ENCODE data around the gene MOB4.
"Not testable (repeated sequence)": the region's sequence is repeated elsewhere in the genome, so short reads cannot be mapped to it uniquely, and the experiment has no call there.

Gene MOB4

DNA sequence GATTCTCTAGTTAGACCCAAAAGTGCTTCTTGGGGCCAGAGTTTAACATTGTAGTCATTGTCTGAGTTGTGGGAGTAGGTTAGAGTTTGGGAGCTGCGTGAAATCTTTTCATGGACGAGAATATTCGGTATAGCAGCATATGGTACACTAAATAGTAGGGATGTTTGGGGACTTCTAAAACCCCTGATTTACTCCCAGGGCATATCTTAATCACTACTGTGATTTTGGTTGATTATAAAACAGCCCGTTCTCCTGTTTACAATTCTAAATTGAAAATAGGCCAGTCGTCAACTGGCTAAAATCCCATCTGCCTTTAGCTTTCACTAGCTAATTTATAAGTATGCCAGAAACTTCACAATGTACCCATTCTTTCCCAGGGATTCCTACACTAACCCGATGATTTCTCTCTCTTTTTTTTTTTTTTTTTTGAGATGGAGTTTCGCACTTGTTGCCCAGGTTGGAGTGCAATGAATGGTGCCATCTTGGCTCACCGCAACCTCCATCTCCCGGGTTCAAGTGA lies 44.3 kb downstream of the MOB4 start:
- H3K4me3 ChIP-seq (ENCODE audit: low read depth, low read length): no peak overlapping the region
- DNase-seq (ENCODE audit: low read depth): no peak
- TF ChIP-seq, protein P1, sequence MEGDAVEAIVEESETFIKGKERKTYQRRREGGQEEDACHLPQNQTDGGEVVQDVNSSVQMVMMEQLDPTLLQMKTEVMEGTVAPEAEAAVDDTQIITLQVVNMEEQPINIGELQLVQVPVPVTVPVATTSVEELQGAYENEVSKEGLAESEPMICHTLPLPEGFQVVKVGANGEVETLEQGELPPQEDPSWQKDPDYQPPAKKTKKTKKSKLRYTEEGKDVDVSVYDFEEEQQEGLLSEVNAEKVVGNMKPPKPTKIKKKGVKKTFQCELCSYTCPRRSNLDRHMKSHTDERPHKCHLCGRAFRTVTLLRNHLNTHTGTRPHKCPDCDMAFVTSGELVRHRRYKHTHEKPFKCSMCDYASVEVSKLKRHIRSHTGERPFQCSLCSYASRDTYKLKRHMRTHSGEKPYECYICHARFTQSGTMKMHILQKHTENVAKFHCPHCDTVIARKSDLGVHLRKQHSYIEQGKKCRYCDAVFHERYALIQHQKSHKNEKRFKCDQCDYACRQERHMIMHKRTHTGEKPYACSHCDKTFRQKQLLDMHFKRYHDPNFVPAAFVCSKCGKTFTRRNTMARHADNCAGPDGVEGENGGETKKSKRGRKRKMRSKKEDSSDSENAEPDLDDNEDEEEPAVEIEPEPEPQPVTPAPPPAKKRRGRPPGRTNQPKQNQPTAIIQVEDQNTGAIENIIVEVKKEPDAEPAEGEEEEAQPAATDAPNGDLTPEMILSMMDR (IDR thresholded peaks at IDR 0.05; ENCODE audit: insufficient read depth, low read depth, low read length, missing control alignments): no peak

DNA sequence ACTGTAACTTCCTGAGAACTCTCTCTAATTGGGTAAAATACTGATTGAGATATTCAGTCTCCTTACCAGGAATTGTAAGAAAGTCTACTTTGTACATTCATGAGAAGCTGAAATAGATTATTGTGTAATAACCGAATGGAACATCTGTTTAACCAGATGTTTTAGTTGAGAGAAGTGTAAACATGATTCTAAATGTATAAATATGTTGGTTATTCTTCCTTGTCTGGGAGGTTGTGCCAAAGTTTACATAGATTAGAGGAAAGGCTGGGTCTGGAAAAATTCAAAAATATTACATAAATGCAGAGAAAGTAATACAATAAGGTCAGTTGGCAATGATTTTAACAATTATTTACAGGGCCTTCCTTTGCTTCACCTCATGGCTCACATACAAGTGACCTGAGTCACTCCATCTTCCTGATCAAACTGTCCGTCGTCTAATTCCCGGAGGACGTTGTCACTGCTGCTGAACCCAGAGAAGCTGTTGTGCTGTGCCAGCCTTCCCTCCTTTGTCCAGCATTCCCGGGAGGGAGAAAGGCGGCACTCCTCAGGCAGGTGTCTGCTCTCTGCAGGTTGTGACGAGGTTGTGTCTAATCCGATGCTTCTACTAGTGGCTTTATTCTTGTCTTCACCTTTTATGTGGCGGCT lies 55.9 kb downstream of the MOB4 start:
- TF ChIP-seq, protein P1 (IDR thresholded peaks at IDR 0.05; ENCODE audit: insufficient read depth, low read depth, low read length, missing control alignments): no peak
- H3K4me3 ChIP-seq (ENCODE audit: low read depth, low read length): no peak overlapping the region
- DNase-seq (ENCODE audit: low read depth): no peak

DNA sequence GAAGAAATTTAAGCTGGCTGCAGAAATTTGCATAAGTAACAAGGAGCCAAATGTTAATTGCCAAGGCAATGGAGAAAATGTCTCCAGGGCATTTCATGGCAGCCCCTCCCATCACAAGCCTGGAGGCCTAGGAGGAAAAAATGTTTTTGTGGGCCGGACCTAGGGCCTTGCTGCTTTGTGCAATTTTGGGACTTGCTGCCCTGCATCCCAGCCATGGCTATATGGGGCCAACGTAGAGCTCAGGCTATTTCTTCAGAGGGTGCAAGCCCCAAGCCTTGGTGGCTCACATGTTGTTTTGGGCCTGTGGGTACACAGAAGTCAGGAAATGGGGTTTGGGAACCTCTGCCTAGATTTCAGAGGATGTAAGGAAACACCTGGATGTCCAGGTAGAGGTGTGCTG lies 57.7 kb downstream of the MOB4 start:
- no peak overlapping the region for H3K4me3 ChIP-seq (ENCODE audit: low read depth, low read length)
- no peak for DNase-seq (ENCODE audit: low read depth)
- TF ChIP-seq, protein P1 (IDR thresholded peaks at IDR 0.05; ENCODE audit: insufficient read depth, low read depth, low read length, missing control alignments): no peak

DNA sequence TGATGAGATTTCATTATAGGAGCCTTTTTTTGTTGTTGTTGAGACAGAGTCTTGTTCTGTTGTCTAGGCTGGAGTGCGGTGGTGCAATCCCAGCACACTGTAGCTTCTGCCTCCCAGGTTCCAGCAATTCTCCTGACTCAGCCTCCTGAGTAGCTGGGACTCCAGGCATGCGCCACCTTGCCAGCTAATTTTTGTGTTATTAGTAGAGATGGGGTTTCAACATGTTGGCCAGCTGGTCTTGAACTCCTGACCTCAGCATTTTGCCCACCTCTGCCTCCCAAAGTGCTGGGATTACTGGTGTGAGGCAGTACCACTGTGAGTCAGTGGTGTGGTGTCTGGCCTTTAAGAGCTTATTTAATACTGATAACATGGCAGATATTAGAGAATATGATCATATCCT lies 60.1 kb downstream of the MOB4 start:
- TF ChIP-seq, protein P1 (IDR thresholded peaks at IDR 0.05; ENCODE audit: insufficient read depth, low read depth, low read length, missing control alignments): no peak
- H3K4me3 ChIP-seq (ENCODE audit: low read depth, low read length): no peak overlapping the region

DNA sequence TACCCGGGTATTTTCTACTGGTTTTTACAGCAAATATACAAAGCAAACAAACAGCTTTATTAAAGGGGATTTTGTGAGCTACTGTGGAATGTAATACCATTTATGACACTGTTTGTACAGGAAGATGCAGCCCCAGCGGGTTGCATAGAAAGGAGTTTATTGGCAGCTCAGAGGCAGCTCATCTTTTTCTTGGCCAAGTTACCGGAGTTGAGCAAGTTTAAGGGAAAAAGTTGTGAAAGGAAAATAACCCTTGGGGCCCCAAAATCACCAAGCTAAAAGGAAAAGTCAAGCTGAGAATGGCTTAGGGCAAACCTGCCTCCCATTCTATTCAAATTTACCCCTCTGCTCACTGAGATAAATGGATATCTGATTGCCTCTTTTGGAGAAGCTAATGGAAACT lies 60.8 kb downstream of the MOB4 start:
- no peak for DNase-seq (ENCODE audit: low read depth)

More for the DNA sequence above, 60.1 kb downstream of the MOB4 start:
- DNase-seq (ENCODE audit: low read depth): no peak

DNA sequence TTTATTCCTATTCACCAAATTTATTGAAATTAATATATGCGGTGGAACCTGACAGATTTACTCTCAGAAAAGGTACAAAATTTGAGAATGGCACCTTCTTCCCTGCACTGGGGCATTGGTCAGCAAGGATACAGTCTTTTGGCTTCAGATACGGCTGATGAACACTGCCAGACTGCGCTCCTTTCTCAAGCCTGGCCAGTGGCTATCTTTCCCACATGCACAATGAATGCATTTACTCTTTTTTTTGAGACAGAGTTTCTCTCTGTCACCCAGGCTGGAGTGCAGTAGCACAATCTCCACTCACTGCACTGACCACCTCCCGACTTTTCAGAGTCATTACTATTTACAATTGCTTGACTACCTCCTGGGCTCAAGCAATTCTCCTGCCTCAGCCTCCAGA lies 61.6 kb downstream of the MOB4 start:
- DNase-seq (ENCODE audit: low read depth): no peak
- no peak overlapping the region for H3K4me3 ChIP-seq (ENCODE audit: low read depth, low read length)
- TF ChIP-seq, protein P1 (IDR thresholded peaks at IDR 0.05; ENCODE audit: insufficient read depth, low read depth, low read length, missing control alignments): no peak

More for the DNA sequence above, 60.8 kb downstream of the MOB4 start:
- TF ChIP-seq, protein P1 (IDR thresholded peaks at IDR 0.05; ENCODE audit: insufficient read depth, low read depth, low read length, missing control alignments): no peak
- H3K4me3 ChIP-seq (ENCODE audit: low read depth, low read length): no peak overlapping the region

DNA sequence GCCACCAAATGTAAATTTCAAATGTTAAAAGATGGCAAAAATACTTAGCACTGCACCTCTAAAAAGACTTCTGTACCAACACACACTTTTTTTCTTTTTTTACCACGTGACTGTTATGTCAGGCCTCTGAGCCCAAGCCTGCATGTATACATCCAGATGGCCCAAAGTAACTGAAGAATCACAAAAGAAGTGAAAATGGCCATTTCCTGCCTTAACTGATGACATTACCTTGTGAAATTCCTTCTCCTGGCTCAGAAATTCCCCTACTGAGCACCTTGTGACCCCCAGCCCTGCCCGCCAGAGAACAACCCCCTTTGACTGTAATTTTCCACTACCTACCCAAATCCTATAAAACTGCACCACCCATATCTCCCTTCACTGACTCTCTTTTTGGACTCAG lies 62.4 kb downstream of the MOB4 start:
- not testable (repeated sequence) for H3K4me3 ChIP-seq (ENCODE audit: low read depth, low read length)
- peak; percentile 19 for DNase-seq (ENCODE audit: low read depth)

DNA sequence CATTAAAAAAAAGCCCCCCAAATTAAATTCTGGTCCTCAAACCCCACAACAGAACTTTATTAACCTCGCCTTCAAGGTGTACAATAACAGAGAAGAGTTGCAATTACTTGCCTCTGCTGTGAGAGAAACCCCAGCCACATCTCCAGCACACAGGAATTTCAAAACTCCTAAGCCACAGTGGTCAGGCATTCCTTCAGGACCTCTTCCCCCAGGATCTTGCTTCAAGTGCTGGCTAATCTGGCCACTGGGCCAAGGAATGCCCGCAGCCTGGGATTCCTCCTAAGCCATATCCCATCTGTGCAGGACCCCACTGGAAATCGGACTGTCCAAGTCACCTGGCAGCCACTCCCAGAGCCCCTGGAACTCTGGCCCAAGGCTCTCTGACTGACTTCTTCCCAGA lies 64.3 kb downstream of the MOB4 start:
- DNase-seq (ENCODE audit: low read depth); H3K4me3 ChIP-seq (ENCODE audit: low read depth, low read length): not testable (repeated sequence)

DNA sequence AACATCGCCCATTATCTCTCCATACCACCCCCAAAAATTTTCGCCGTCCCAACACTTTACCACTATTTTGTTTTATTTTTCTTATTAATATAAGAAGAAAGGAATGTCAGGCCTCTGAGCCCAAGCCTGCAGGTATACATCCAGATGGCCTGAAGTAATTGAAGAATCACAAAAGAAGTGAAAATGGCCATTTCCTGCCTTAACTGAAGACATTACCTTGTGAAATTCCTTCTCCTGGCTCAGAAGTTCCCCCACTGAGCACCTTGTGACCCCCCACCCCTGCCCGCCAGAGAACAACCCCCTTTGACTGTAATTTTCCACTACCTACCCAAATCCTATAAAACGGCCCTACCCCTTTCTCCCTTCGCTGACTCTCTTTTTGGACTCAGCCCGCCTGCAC lies 71.4 kb downstream of the MOB4 start:
- not testable (repeated sequence) for H3K4me3 ChIP-seq (ENCODE audit: low read depth, low read length); DNase-seq (ENCODE audit: low read depth)

Data from GM12865 (cell line).